Coronary artery (tissue), 2 donors: ENCODE results near the gene ATP6V0A4.
"Not testable (repeated sequence)": the region's sequence is repeated elsewhere in the genome, so short reads cannot be mapped to it uniquely, and the experiment has no call there.

Source experiments
- DNase-seq: peaks from one replicate; pipeline ENCODE4 v3.0.0-alpha.2; 2017; ENCODE audit warnings: low spot score
- H3K27ac ChIP-seq, 2 donors: fragments of 200-600 bp; sonication (generic); one replicate each; pipeline ENCODE4 v1.5.1; 2016 to 2019
- H3K4me3 ChIP-seq: fragments of 200-600 bp; sonication (generic); 2 replicates; pipeline ENCODE4 v1.5.1; 2016; ENCODE audit warnings: mild to moderate bottlenecking, moderate library complexity
- TF ChIP-seq, protein P1 (sequence below): fragments of 200-600 bp; sonication (generic); IDR thresholded peaks from one replicate; pipeline ENCODE4 v1.5.1; 2019; ENCODE audit warnings: antibody characterized with exemption

The ATP6V0A4 gene

DNA sequence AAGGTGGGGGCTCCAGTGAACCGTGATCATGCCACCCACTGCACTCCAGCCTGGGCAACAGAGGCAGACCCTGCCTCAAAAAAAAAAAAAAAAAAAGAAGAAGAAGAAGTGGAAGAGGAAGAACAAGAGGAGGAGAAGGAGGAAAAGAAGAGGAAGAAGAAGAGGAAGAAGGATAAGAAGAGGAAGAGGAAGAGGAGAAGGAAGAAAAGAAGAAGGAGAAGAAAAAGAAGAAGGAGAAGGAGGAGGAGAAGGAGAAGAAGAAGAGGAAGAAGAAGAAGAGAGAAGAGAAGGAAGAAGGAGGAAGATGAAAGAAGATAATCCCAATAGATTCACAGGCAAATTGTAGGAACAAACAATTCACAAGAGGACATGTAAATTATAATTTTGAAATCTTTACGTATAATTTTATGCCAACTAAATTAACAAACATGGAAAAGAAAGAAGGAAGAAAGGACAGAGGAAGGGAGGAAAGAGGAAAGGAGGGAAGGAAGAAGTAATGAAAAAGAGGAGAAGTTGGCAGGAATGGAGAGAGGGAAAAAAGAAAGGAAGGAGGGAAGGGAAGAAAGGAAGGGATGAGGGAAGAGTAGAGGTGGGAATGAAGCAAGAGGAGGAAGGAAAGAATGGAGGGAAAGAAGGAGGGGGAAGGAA, 100.3 kb downstream of the ATP6V0A4 start:
- TF ChIP-seq, protein P1, sequence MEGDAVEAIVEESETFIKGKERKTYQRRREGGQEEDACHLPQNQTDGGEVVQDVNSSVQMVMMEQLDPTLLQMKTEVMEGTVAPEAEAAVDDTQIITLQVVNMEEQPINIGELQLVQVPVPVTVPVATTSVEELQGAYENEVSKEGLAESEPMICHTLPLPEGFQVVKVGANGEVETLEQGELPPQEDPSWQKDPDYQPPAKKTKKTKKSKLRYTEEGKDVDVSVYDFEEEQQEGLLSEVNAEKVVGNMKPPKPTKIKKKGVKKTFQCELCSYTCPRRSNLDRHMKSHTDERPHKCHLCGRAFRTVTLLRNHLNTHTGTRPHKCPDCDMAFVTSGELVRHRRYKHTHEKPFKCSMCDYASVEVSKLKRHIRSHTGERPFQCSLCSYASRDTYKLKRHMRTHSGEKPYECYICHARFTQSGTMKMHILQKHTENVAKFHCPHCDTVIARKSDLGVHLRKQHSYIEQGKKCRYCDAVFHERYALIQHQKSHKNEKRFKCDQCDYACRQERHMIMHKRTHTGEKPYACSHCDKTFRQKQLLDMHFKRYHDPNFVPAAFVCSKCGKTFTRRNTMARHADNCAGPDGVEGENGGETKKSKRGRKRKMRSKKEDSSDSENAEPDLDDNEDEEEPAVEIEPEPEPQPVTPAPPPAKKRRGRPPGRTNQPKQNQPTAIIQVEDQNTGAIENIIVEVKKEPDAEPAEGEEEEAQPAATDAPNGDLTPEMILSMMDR = no peak
- DNase-seq = no peak

DNA sequence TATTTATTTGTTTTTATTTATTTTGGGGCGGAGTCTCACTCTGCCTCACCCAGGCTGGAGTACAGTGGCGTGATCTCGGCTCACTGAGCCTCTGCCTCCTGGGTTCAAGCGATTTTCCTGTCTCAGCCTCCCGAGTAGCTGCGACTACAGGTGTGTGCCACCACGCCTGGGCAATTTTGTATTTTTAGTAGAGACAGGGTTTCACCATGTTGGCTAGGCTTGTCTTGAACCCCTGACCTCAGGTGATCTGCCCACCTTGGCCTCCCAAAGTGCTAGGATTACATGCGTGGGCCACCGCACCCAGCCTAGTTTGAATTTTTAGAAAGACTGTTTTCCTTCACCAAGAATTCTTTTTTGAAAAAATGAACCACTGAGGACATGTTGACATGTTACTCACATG, 102.2 kb downstream of the ATP6V0A4 start:
- H3K4me3 ChIP-seq, H3K27ac ChIP-seq, DNase-seq: not testable (repeated sequence)

More for the DNA sequence above, 100.3 kb downstream of the ATP6V0A4 start:
- Histone ChIP-seq H3K4me3 (no peak overlapping the region), H3K27ac (no peak overlapping the region)

DNA sequence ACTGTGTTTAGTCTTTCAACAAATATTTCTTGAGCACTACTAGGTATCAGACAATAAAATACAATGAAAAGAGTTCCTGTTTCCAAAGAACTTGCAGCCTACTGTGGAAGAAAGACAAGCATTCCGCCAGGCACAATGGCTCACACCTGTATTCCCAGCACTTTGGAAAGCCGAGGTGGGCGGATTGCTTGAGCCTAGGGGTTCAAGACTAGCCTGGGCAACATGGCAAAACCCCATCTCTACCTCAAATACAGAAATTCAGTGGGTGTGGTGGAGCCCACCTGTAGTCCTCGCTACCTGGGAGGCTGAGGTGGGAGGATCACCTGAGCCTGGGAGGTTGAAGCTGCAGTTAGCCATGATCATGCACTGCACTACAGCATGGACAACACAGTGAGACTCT, 102.9 kb downstream of the ATP6V0A4 start:
- DNase-seq = no peak
- TF ChIP-seq, protein P1 = no peak
- no peak overlapping the region for H3K27ac ChIP-seq
- no peak overlapping the region for H3K4me3 ChIP-seq

DNA sequence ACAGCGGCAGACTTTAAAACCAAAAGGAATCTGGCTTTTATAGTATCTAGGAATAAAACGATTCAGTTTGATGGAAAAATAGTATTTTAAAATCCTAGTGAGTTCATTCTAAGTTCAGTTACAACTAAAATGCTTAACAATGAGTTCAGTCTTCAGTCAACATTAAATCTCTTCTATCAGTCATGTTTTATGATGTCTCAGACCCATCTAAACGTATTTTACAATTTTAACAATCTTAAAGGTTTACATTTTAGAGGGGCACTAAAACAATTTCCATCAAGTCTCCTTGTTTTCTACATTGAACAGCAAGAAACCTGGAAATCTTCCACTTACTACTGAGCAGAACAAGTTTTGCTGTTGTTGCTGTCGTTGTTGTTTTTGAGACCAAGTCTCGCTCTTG, 106.8 kb downstream of the ATP6V0A4 start:
- TF ChIP-seq, protein P1 = no peak
- DNase-seq = no peak
- Histone ChIP-seq H3K27ac (no peak overlapping the region), H3K4me3 (no peak overlapping the region)

DNA sequence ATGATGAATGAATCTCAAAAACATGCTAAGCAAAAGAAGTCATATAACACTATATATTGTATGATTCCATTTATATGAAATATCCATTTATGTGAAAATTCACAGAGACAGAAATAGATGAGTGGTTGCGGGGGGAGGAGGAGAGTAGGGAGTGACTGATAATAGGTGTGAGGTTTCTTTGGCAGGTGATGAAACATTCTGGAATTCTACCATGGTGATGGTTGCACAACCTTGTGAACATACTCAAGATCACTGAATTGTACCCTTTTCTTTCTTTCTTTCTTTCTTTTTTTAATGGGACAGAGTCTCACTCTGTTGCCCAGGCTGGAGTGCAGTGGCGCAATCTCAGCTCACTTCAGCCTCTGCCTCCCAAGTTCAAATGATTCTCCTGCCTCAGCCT, 107.5 kb downstream of the ATP6V0A4 start:
- DNase-seq = no peak
- H3K4me3 ChIP-seq = no peak overlapping the region
- no peak overlapping the region for H3K27ac ChIP-seq
- TF ChIP-seq, protein P1 = no peak

DNA sequence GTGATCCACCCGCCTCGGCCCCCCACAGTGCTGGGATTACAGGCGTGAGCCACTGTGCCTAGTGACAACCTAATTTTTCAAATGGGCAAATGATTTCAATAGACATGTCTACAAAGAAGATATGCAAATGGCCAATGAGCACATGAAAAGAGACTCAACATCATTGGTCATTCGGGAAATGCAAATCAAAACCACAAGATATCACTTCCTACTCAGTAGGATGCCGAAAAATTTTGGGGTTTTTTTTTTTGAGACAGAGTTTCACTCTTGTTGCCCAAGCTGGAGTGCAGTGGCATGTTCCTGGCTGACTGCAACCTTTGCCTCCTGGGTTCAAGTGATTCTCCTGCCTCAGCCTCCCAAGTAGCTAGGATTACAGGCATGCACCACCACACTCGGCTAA, 110.0 kb downstream of the ATP6V0A4 start:
- DNase-seq, H3K27ac ChIP-seq, H3K4me3 ChIP-seq: not testable (repeated sequence)

DNA sequence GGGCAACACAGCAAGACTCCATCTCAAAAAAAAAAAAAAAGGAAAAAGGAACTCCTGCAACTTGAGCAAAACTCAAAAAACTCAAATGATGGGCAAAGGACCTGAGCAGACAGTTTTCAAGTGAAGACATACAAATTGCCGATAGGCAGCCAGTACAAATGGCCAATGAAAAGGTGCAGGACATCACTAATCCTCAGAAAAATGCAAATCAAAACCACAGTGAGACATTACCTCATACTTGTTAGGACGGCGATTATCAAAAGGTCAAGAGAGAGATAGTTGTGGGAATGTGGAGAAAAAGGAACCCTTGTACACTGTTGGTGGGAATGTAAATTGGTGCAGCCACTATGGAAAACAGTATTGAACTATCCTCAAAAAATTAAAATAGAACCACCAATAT, 113.7 kb downstream of the ATP6V0A4 start:
- no peak for DNase-seq
- TF ChIP-seq, protein P1 = no peak

DNA sequence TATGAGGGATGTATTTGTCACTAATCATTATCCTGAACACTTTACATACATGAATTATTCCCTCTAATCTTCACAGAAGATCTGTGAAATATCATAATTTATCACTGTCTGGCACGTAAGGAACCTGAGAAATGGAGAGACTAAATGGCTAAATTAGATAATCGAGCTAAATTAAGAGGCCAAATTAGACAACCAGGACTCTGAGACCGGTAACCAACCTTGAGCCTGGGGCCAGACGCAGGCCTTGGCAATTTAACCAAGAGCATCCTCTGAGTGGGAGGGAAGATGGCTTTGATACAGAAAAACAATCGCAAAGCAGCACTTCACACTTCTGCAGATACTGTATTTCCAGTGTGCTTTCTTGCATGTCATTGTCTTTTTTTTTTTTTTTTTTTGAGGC, 118.2 kb downstream of the ATP6V0A4 start:
- no peak for DNase-seq
- Histone ChIP-seq H3K4me3 (no peak overlapping the region), H3K27ac (no peak overlapping the region)
- TF ChIP-seq, protein P1 = no peak

More for the DNA sequence above, 113.7 kb downstream of the ATP6V0A4 start:
- Histone ChIP-seq H3K4me3 (no peak overlapping the region), H3K27ac (no peak overlapping the region)
